A673 (cell line): ENCODE data around the gene HDAC4.

Source experiments
- EZH2 ChIP-seq: fragments of 200-600 bp; sonication (generic); IDR thresholded peaks from 2 replicates; pipeline ENCODE4 v1.6.1; 2017; ENCODE audit warnings: borderline replicate concordance, low read depth, mild to moderate bottlenecking, mixed read lengths, antibody characterized with exemption, low read length; ENCODE audit not compliant: poor library complexity, severe bottlenecking
- TF ChIP-seq, protein P1 (sequence below): fragments of 300-800, 200-600 bp; sonication (generic); conservative IDR thresholded peaks from 2 replicates; pipeline ENCODE4 v1.5.1; 2017; ENCODE audit warnings: low read depth, mild to moderate bottlenecking, antibody characterized with exemption, low read length, moderate library complexity, mixed read lengths

DNA sequence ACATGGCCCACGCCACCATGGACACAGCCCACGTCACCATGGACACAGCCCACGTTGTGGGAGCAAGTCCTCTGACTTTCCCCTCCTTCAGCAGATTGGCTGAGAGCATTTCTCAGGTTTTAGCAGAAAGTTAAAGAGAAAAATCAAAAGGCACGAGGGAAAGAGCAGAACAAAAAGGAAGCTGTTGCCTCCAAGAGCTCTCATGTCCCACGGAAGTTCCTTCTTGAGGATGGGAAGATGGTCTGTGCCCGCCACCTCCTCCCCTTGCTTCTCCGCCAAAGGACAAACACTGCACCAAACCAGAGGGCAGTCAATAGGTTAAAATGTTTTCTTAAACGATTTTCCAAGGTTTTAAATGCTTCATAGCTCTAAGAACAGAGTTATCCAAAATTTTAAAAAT is 148.4 kb downstream of the HDAC4 start:
- TF ChIP-seq, protein P1, sequence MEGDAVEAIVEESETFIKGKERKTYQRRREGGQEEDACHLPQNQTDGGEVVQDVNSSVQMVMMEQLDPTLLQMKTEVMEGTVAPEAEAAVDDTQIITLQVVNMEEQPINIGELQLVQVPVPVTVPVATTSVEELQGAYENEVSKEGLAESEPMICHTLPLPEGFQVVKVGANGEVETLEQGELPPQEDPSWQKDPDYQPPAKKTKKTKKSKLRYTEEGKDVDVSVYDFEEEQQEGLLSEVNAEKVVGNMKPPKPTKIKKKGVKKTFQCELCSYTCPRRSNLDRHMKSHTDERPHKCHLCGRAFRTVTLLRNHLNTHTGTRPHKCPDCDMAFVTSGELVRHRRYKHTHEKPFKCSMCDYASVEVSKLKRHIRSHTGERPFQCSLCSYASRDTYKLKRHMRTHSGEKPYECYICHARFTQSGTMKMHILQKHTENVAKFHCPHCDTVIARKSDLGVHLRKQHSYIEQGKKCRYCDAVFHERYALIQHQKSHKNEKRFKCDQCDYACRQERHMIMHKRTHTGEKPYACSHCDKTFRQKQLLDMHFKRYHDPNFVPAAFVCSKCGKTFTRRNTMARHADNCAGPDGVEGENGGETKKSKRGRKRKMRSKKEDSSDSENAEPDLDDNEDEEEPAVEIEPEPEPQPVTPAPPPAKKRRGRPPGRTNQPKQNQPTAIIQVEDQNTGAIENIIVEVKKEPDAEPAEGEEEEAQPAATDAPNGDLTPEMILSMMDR: no peak
- no peak for TF ChIP-seq EZH2
